ENCODE measurements around the gene TRAPPC14.

The TRAPPC14 gene

GRCh38 chr7:100167912-100168323 is 9.4 kb upstream of the TRAPPC14 start (continued):
- TF ChIP-seq KLF16 (tag by site-specific recombination; IDR thresholded peaks at IDR 0.05) (peak; percentile 55; the same call in 1 of the 2 replicates), BCL11A (tag by site-specific recombination; IDR thresholded peaks at IDR 0.05; ENCODE audit: low read depth) (no peak), ZNF184 (tag by site-specific recombination; IDR thresholded peaks at IDR 0.05) (no peak), ZSCAN30 (tag by site-specific recombination; IDR thresholded peaks at IDR 0.05) (no peak), PRDM1 (tag by site-specific recombination; IDR thresholded peaks at IDR 0.05) (peak; percentile 84), ZNF654 (tag by site-specific recombination; IDR thresholded peaks at IDR 0.05; ENCODE audit: low read depth) (no peak), PRDM6 (tag by site-specific recombination; IDR thresholded peaks at IDR 0.05) (no peak), ZNF501 (tag by site-specific recombination; IDR thresholded peaks at IDR 0.05) (0 out of 2 replicates have a peak, but pooled peaks have one; percentile 59), ZNF518A (tag by site-specific recombination; conservative IDR thresholded peaks at IDR 0.05; ENCODE audit: low read depth) (0 out of 2 replicates have a peak, but pooled peaks have one; percentile 14), ZNF530 (tag by site-specific recombination; IDR thresholded peaks at IDR 0.05; ENCODE audit: low read depth) (no peak), ZEB2 (tag by site-specific recombination; IDR thresholded peaks at IDR 0.05) (0 out of 2 replicates have a peak, but pooled peaks have one; percentile 55), SP7 (tag by site-specific recombination; IDR thresholded peaks at IDR 0.05) (peak; percentile 77), ZNF341 (tag by site-specific recombination; IDR thresholded peaks at IDR 0.05; ENCODE audit: low read depth) (no peak), ZNF776 (tag by site-specific recombination; IDR thresholded peaks at IDR 0.05; ENCODE audit: borderline replicate concordance) (no peak), SP2 (tag by site-specific recombination; IDR thresholded peaks at IDR 0.05) (no peak), ZNF677 (tag by site-specific recombination; IDR thresholded peaks at IDR 0.05) (no peak), TRIM28 (IDR thresholded peaks at IDR 0.05; ENCODE audit: borderline replicate concordance, low read length) (no peak), ZNF830 (tag by site-specific recombination; IDR thresholded peaks at IDR 0.05; ENCODE audit: low read depth) (no peak), ZNF664 (tag by site-specific recombination; IDR thresholded peaks at IDR 0.05) (no peak), GFI1B (tag by site-specific recombination; IDR thresholded peaks at IDR 0.05) (no peak), ZNF292 (tag by site-specific recombination; IDR thresholded peaks at IDR 0.05; ENCODE audit: borderline replicate concordance, low read depth) (no peak), ZNF214 (tag by site-specific recombination; IDR thresholded peaks at IDR 0.05; ENCODE audit: borderline replicate concordance) (no peak), BCL11B (tag by site-specific recombination; IDR thresholded peaks at IDR 0.05; ENCODE audit: low read depth) (no peak), KLF17 (tag by site-specific recombination; IDR thresholded peaks at IDR 0.05) (peak; percentile 48; the same call in 1 of the 2 replicates), ZNF121 (tag by site-specific recombination; IDR thresholded peaks at IDR 0.05) (no peak), ZNF473 (tag by site-specific recombination; IDR thresholded peaks at IDR 0.05) (no peak), ZFP37 (tag by site-specific recombination; IDR thresholded peaks at IDR 0.05) (no peak), ZNF140 (tag by site-specific recombination; IDR thresholded peaks at IDR 0.05) (no peak), INSM2 (tag by site-specific recombination; IDR thresholded peaks at IDR 0.05) (no peak), ZNF658 (tag by site-specific recombination; IDR thresholded peaks at IDR 0.05) (no peak), BCL6B (tag by site-specific recombination; IDR thresholded peaks at IDR 0.05) (no peak)

All from HEK293 (cell line).